ENCODE measurements around the gene SMG1. TPM values are rescaled to one million over a fixed set of nuclear protein-coding genes. Genes with fewer than 3 reads are reported as not detected.
"Not testable (repeated sequence)": the region's sequence is repeated elsewhere in the genome, so short reads cannot be mapped to it uniquely, and the experiment has no call there.

SMG1 gene
- total RNA-seq, 1 experiment from 2014 or later = 96.4 TPM

GRCh38 chr16:18776334-18776733, 149.9 kb downstream of the SMG1 start:
- not testable (repeated sequence) for H3K4me2 ChIP-seq (ENCODE audit: insufficient read depth, insufficient read length, low read length); H3K56ac ChIP-seq (ENCODE audit: insufficient read length, low read depth, low read length); H3K4me3 Mint-ChIP-seq; H3K27ac ChIP-seq (ENCODE audit: insufficient read length, low read depth, low read length); H3K27me3 ChIP-seq (ENCODE audit: insufficient read depth, low read length); H3K36me3 Mint-ChIP-seq (ENCODE audit: insufficient read depth in 1 of 3, low read depth in 3 of 3); H3K9me3 Mint-ChIP-seq; H3K9ac ChIP-seq (ENCODE audit: extremely low read depth, insufficient read length, low read length); H3K23ac ChIP-seq (ENCODE audit: insufficient read length, low read depth, low read length); H2BK12ac ChIP-seq (ENCODE audit: insufficient read length, low read depth, low read length); H3K23me2 ChIP-seq (ENCODE audit: insufficient read length, low read depth, low read length, poor library complexity, severe bottlenecking); H3K14ac ChIP-seq (ENCODE audit: insufficient read depth, low read length); H3T11ph ChIP-seq (ENCODE audit: low read length); H4K8ac ChIP-seq (replicated peaks; ENCODE audit: insufficient read length, low read depth, low read length); H2AK5ac ChIP-seq (ENCODE audit: insufficient read length, low read length); H3K18ac ChIP-seq (ENCODE audit: insufficient read length, low read depth, low read length); H2BK120ac ChIP-seq (ENCODE audit: low read depth, low read length, poor library complexity, severe bottlenecking); H4K91ac ChIP-seq (ENCODE audit: insufficient read length, low read depth, low read length); H3K27me3 Mint-ChIP-seq (ENCODE audit: low read depth); H3K27ac Mint-ChIP-seq; H3K79me1 ChIP-seq (ENCODE audit: insufficient read depth, low read depth, low read length, poor library complexity, severe bottlenecking); DNase-seq; H3K79me2 ChIP-seq (ENCODE audit: insufficient read depth, low read length); H3K4ac ChIP-seq (ENCODE audit: low read depth, low read length); H4K5ac ChIP-seq (ENCODE audit: insufficient read length, low read depth, low read length); H3K4me1 ChIP-seq (ENCODE audit: insufficient read depth, low read length); H4K20me1 ChIP-seq (ENCODE audit: control insufficient read depth, insufficient read depth, insufficient read length); H3K4me1 Mint-ChIP-seq; H2BK20ac ChIP-seq (ENCODE audit: low read depth, low read length, poor library complexity, severe bottlenecking); H2BK15ac ChIP-seq (ENCODE audit: low read depth, low read length); H2BK5ac ChIP-seq (ENCODE audit: insufficient read length, low read length); H2AFZ ChIP-seq (ENCODE audit: low read length); H3K9me3 ChIP-seq (ENCODE audit: control insufficient read depth, low read depth, low read length)
- no CpG with 5 or more reads among the region's 5 CpGs for WGBS (ENCODE audit: extremely low coverage, insufficient read length, low lambda C conversion rate)
- TF ChIP-seq, protein P1, sequence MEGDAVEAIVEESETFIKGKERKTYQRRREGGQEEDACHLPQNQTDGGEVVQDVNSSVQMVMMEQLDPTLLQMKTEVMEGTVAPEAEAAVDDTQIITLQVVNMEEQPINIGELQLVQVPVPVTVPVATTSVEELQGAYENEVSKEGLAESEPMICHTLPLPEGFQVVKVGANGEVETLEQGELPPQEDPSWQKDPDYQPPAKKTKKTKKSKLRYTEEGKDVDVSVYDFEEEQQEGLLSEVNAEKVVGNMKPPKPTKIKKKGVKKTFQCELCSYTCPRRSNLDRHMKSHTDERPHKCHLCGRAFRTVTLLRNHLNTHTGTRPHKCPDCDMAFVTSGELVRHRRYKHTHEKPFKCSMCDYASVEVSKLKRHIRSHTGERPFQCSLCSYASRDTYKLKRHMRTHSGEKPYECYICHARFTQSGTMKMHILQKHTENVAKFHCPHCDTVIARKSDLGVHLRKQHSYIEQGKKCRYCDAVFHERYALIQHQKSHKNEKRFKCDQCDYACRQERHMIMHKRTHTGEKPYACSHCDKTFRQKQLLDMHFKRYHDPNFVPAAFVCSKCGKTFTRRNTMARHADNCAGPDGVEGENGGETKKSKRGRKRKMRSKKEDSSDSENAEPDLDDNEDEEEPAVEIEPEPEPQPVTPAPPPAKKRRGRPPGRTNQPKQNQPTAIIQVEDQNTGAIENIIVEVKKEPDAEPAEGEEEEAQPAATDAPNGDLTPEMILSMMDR (conservative IDR thresholded peaks at IDR 0.05) = peak; percentile 13; the same call in 1 of the 3 replicates

GRCh38 chr16:18774651-18775050, 151.6 kb downstream of the SMG1 start:
- not testable (repeated sequence) for H2AFZ ChIP-seq (ENCODE audit: low read length); H3T11ph ChIP-seq (ENCODE audit: low read length); H4K8ac ChIP-seq (replicated peaks; ENCODE audit: insufficient read length, low read depth, low read length); H3K9me3 Mint-ChIP-seq; H4K5ac ChIP-seq (ENCODE audit: insufficient read length, low read depth, low read length); H2BK20ac ChIP-seq (ENCODE audit: low read depth, low read length, poor library complexity, severe bottlenecking); H3K4me1 Mint-ChIP-seq; H3K23me2 ChIP-seq (ENCODE audit: insufficient read length, low read depth, low read length, poor library complexity, severe bottlenecking); H3K4me1 ChIP-seq (ENCODE audit: insufficient read depth, low read length); H2BK15ac ChIP-seq (ENCODE audit: low read depth, low read length); H3K79me2 ChIP-seq (ENCODE audit: insufficient read depth, low read length); H4K20me1 ChIP-seq (ENCODE audit: control insufficient read depth, insufficient read depth, insufficient read length); H3K18ac ChIP-seq (ENCODE audit: insufficient read length, low read depth, low read length); H3K9me3 ChIP-seq (ENCODE audit: control insufficient read depth, low read depth, low read length); H3K23ac ChIP-seq (ENCODE audit: insufficient read length, low read depth, low read length); H3K36me3 Mint-ChIP-seq (ENCODE audit: insufficient read depth in 1 of 3, low read depth in 3 of 3); H3K27ac ChIP-seq (ENCODE audit: insufficient read length, low read depth, low read length); H3K4me2 ChIP-seq (ENCODE audit: insufficient read depth, insufficient read length, low read length); H2BK120ac ChIP-seq (ENCODE audit: low read depth, low read length, poor library complexity, severe bottlenecking); H3K9ac ChIP-seq (ENCODE audit: extremely low read depth, insufficient read length, low read length); H3K56ac ChIP-seq (ENCODE audit: insufficient read length, low read depth, low read length); H3K27ac Mint-ChIP-seq; DNase-seq; H3K27me3 Mint-ChIP-seq (ENCODE audit: low read depth); H2BK5ac ChIP-seq (ENCODE audit: insufficient read length, low read length); H2AK5ac ChIP-seq (ENCODE audit: insufficient read length, low read length); H3K4ac ChIP-seq (ENCODE audit: low read depth, low read length); H3K79me1 ChIP-seq (ENCODE audit: insufficient read depth, low read depth, low read length, poor library complexity, severe bottlenecking); H3K14ac ChIP-seq (ENCODE audit: insufficient read depth, low read length); H3K4me3 Mint-ChIP-seq; H3K27me3 ChIP-seq (ENCODE audit: insufficient read depth, low read length); H4K91ac ChIP-seq (ENCODE audit: insufficient read length, low read depth, low read length); H2BK12ac ChIP-seq (ENCODE audit: insufficient read length, low read depth, low read length)
- WGBS (ENCODE audit: extremely low coverage, insufficient read length, low lambda C conversion rate) = no CpG with 5 or more reads among the region's 4 CpGs
